ENCODE measurements around the gene PGS1. TPM values are rescaled to one million over a fixed set of nuclear protein-coding genes. Genes with fewer than 3 reads are reported as not detected.
"Not testable (repeated sequence)": the region's sequence is repeated elsewhere in the genome, so short reads cannot be mapped to it uniquely, and the experiment has no call there.

PGS1 gene
- total RNA-seq, 1 donor from 2014 or later = 19.8 TPM

GRCh38 chr17:78441271-78441971 is 63.0 kb downstream of the PGS1 start:
- DNase-seq (ENCODE audit: low read depth in 2 of 2) = no peak

GRCh38 chr17:78442648-78443218 is 64.3 kb downstream of the PGS1 start:
- DNase-seq (ENCODE audit: low read depth in 2 of 2) = peak; percentile 34 to 94

GRCh38 chr17:78444392-78444791 is 65.9 kb downstream of the PGS1 start:
- no peak for DNase-seq (ENCODE audit: low read depth in 2 of 2)

- DNase-seq (ENCODE audit: low read depth in 2 of 2) = no peak
Observed at GRCh38 chr17:78446833-78447232, 68.4 kb downstream of the PGS1 start.

- DNase-seq (ENCODE audit: low read depth in 2 of 2) = no peak
Observed at GRCh38 chr17:78448356-78448993, 70.0 kb downstream of the PGS1 start.

GRCh38 chr17:78449983-78450595 is 71.6 kb downstream of the PGS1 start:
- no peak for DNase-seq (ENCODE audit: low read depth in 2 of 2)

GRCh38 chr17:78450696-78451345 is 72.4 kb downstream of the PGS1 start:
- no peak for DNase-seq (ENCODE audit: low read depth in 2 of 2)

- no peak for DNase-seq (ENCODE audit: low read depth in 2 of 2)
Observed at GRCh38 chr17:78451753-78452152, 73.3 kb downstream of the PGS1 start.

- DNase-seq (ENCODE audit: low read depth in 2 of 2) = no peak
Observed at GRCh38 chr17:78454346-78454745, 75.9 kb downstream of the PGS1 start.

- no peak for DNase-seq (ENCODE audit: low read depth in 2 of 2)
Observed at GRCh38 chr17:78458091-78458490, 79.6 kb downstream of the PGS1 start.

GRCh38 chr17:78458736-78459335 is 80.4 kb downstream of the PGS1 start:
- DNase-seq (ENCODE audit: low read depth in 2 of 2) = no peak

- no peak for DNase-seq (ENCODE audit: low read depth in 2 of 2)
Observed at GRCh38 chr17:78459696-78460095, 81.2 kb downstream of the PGS1 start.

- no peak for DNase-seq (ENCODE audit: low read depth in 2 of 2)
Observed at GRCh38 chr17:78460176-78460675, 81.8 kb downstream of the PGS1 start.

- no peak for DNase-seq (ENCODE audit: low read depth in 2 of 2)
Observed at GRCh38 chr17:78460951-78461798, 82.7 kb downstream of the PGS1 start.

- DNase-seq (ENCODE audit: low read depth in 2 of 2) = no peak
Observed at GRCh38 chr17:78461799-78462053, 83.3 kb downstream of the PGS1 start.

- DNase-seq (ENCODE audit: low read depth in 2 of 2) = no peak
Observed at GRCh38 chr17:78462148-78462547, 83.7 kb downstream of the PGS1 start.

- not testable (repeated sequence) for DNase-seq (ENCODE audit: low read depth in 2 of 2)
Observed at GRCh38 chr17:78466109-78466785, 87.8 kb downstream of the PGS1 start.

GRCh38 chr17:78466786-78467715 is 88.6 kb downstream of the PGS1 start:
- DNase-seq (ENCODE audit: low read depth in 2 of 2) = no peak

- DNase-seq (ENCODE audit: low read depth in 2 of 2) = no peak
Observed at GRCh38 chr17:78468366-78468765, 89.9 kb downstream of the PGS1 start.
